Measurements from ENCODE around the gene LAMP5.

LAMP5 gene

GRCh38 chr20:9543214-9543613 is 28.8 kb downstream of the LAMP5 start:
- no peak for FAIRE-seq

- no peak for FAIRE-seq
Observed at GRCh38 chr20:9550283-9550682, 35.9 kb downstream of the LAMP5 start.

- FAIRE-seq = no peak
Observed at GRCh38 chr20:9550871-9551270, 36.5 kb downstream of the LAMP5 start.

- FAIRE-seq = no peak
Observed at GRCh38 chr20:9551808-9552550, 37.6 kb downstream of the LAMP5 start.

- no peak for FAIRE-seq
Observed at GRCh38 chr20:9555781-9556180, 41.4 kb downstream of the LAMP5 start.

- FAIRE-seq = no peak
Observed at GRCh38 chr20:9557411-9557810, 43.0 kb downstream of the LAMP5 start.

GRCh38 chr20:9565910-9566550 is 51.6 kb downstream of the LAMP5 start:
- no peak for FAIRE-seq

- FAIRE-seq = no peak
Observed at GRCh38 chr20:9566977-9567376, 52.6 kb downstream of the LAMP5 start.

GRCh38 chr20:9570612-9571011 is 56.2 kb downstream of the LAMP5 start:
- FAIRE-seq = no peak

GRCh38 chr20:9571783-9572182 is 57.4 kb downstream of the LAMP5 start:
- FAIRE-seq = no peak

- FAIRE-seq = no peak
Observed at GRCh38 chr20:9572670-9573069, 58.3 kb downstream of the LAMP5 start.

GRCh38 chr20:9573335-9574151 is 59.2 kb downstream of the LAMP5 start:
- no peak for FAIRE-seq

- no peak for FAIRE-seq
Observed at GRCh38 chr20:9574181-9574580, 59.8 kb downstream of the LAMP5 start.

GRCh38 chr20:9574776-9575175 is 60.4 kb downstream of the LAMP5 start:
- no peak for FAIRE-seq

- FAIRE-seq = no peak
Observed at GRCh38 chr20:9575836-9576235, 61.4 kb downstream of the LAMP5 start.

- no peak for FAIRE-seq
Observed at GRCh38 chr20:9576695-9577094, 62.3 kb downstream of the LAMP5 start.

- FAIRE-seq = no peak
Observed at GRCh38 chr20:9577397-9577796, 63.0 kb downstream of the LAMP5 start.

GRCh38 chr20:9578594-9578993 is 64.2 kb downstream of the LAMP5 start:
- no peak for FAIRE-seq

All from islet of Langerhans (tissue), 1 donor.